ENCODE data around the gene SALL2.

SALL2 gene

DNA sequence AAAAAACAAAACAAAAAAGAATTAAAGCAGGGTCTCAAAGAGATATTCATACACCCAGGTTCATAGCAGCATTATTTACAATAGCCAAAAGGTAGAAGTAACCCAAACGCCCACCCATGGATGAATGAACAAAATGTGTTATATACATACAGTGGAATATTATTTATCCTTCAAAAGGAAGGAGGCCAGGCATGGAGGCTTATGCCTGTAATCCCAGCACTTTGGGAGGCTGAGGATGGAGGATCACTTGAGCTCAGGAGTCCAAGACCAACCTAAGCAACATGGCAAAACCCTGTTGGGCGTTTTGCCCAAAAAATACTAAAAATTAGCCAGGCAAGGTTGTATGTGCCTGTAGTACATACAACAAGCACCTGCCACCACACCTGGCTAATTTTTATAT is 19.6 kb downstream of the SALL2 start:
- Histone ChIP-seq H3K4me3 (ENCODE audit: low read length) (no peak overlapping the region), H3K27me3 (replicated peaks; ENCODE audit: control insufficient read depth, insufficient read depth, low read length) (no peaks in the 10 kb centered on the region), H3K9me3 (ENCODE audit: control insufficient read depth, low read length) (no peaks in the 10 kb centered on the region), H3K36me3 (ENCODE audit: control insufficient read depth, insufficient read depth, low read length, severe bottlenecking) (peaks cover 20% of the 10 kb centered on the region), H3K9ac (ENCODE audit: low read length) (no peak overlapping the region), H3K4me1 (ENCODE audit: control insufficient read depth, insufficient read depth, low read length) (peaks cover 14% of the 10 kb centered on the region)
- DNase-seq (ENCODE audit: low read depth): no peak

DNA sequence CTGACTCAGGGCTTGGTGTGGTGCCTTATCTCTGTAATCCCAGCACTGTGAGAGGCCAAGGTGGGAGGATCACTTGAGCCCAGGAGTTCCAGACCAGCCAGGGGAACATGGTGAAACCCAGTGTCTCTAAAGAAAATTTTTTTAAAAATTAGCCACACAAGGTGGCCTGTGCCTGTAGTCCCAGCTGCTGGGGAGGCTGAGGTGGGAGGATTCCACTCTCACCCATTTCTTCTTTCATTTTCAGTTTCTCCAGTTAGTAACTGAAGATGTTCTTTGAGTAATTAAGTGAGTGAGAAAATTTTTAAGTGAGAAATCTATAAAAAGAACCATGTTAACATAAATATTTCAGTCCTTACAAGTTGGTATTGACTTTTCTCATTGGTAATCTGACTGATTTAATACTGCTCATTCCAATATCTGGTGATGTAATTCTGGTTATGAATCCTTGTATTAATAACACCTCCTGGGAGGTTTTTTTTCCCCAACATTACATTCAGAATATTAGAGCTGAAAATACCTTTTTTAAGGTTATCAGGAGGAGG is 21.1 kb downstream of the SALL2 start:
- Histone ChIP-seq H3K27me3 (replicated peaks; ENCODE audit: control insufficient read depth, insufficient read depth, low read length) (no peaks in the 10 kb centered on the region), H3K36me3 (ENCODE audit: control insufficient read depth, insufficient read depth, low read length, severe bottlenecking) (peaks cover 35% of the 10 kb centered on the region), H3K4me1 (ENCODE audit: control insufficient read depth, insufficient read depth, low read length) (peaks cover 10% of the 10 kb centered on the region), H3K9ac (ENCODE audit: low read length) (no peak overlapping the region), H3K4me3 (ENCODE audit: low read length) (no peak overlapping the region), H3K9me3 (ENCODE audit: control insufficient read depth, low read length) (no peaks in the 10 kb centered on the region)
- no peak for DNase-seq (ENCODE audit: low read depth)

DNA sequence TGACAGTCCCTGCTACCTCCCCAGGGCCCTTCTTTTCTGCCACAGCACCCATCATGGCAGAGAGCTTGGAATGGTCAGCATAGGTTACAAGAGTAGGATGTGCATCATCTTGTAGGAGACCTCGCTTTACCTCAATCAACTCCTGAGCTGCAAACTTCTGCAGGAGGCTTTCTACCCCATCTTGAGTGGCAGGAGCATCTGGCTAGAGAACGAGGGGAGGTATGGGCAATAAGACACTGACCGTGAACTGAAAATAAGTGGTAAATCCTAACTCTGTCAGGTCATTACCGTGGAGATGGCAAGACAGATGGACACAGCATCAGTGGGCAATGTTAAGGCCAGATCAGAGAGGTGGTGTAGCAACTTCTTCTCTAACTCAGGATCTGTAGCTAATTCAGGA is 22.8 kb downstream of the SALL2 start:
- peaks cover 7% of the 10 kb centered on the region for H3K4me1 ChIP-seq (ENCODE audit: control insufficient read depth, insufficient read depth, low read length)
- no peak for DNase-seq (ENCODE audit: low read depth)
- H3K9me3 ChIP-seq (ENCODE audit: control insufficient read depth, low read length): no peaks in the 10 kb centered on the region
- H3K9ac ChIP-seq (ENCODE audit: low read length): no peak overlapping the region
- no peaks in the 10 kb centered on the region for H3K27me3 ChIP-seq (replicated peaks; ENCODE audit: control insufficient read depth, insufficient read depth, low read length)
- peaks cover 52% of the 10 kb centered on the region for H3K36me3 ChIP-seq (ENCODE audit: control insufficient read depth, insufficient read depth, low read length, severe bottlenecking)
- H3K4me3 ChIP-seq (ENCODE audit: low read length): no peak overlapping the region

DNA sequence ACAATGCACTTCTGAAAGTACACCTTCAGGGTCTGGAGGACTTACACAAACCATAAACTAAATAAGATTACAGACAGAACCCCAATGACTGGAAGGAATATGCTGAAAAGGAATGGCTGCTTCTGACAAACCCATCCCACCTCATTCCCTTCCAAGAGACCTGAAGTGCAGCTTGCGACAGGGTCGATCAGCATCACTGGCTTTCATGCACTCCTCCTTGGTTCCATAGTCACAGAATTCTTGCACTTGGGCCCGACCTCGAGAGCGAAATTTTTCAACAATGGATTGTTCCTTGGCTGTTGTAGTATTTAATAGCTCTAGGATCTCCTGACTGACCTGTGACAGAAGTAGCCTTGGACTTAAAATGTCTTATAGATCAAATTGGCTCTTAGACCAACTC is 24.6 kb downstream of the SALL2 start:
- Histone ChIP-seq H3K36me3 (ENCODE audit: control insufficient read depth, insufficient read depth, low read length, severe bottlenecking) (peaks cover 69% of the 10 kb centered on the region), H3K4me1 (ENCODE audit: control insufficient read depth, insufficient read depth, low read length) (peaks cover 16% of the 10 kb centered on the region), H3K9me3 (ENCODE audit: control insufficient read depth, low read length) (no peaks in the 10 kb centered on the region), H3K27me3 (replicated peaks; ENCODE audit: control insufficient read depth, insufficient read depth, low read length) (no peaks in the 10 kb centered on the region), H3K4me3 (ENCODE audit: low read length) (no peak overlapping the region), H3K9ac (ENCODE audit: low read length) (no peak overlapping the region)
- no peak for DNase-seq (ENCODE audit: low read depth)

DNA sequence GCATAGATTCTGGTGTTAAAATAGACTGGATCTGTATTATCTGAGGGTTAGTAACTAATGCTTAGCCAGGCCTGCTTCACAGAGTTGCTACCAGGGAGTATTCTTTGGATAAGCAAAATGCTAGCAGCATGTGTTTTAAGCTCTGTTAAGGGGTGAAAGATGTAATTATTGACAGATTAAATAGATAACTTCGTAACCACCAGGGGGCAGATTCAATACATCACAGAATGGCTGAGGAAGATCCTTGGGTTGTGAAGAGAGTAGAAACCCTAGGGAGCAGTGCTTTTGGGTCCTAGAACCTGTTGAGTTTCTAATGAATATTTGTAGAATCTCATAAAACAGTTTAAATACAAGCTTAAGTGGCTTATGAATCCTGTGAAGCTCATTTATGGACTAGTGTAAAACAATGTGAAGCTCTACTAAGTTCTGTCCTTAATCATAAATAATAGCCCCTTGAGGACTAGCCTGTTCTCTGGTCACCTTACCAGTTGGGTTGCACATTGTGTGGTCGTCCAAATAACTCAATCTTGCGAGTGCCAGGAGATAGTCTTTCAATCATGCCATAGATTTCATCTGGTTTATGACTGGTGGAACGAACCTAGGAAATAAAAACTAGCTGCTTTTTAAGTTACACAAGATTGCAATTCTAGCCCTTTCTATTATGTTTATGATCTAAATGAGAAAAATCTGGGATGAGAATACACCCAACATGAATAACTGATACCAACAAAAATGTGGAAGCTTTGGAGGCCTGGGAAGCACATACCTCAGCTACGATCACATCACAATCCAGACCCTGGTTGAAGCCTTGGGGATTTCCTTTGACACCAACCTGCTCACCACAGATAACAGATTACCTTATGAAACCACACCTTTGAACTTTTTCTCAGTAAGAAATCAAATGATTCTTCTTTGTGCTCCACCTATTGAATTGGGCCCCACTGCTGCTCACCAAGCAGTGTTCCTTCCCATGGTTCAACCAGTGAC is 27.3 kb downstream of the SALL2 start:
- H3K9ac ChIP-seq (ENCODE audit: low read length): no peak overlapping the region
- H3K9me3 ChIP-seq (ENCODE audit: control insufficient read depth, low read length): no peaks in the 10 kb centered on the region
- peak; percentile 73 for DNase-seq (ENCODE audit: low read depth)
- no peak overlapping the region for H3K4me3 ChIP-seq (ENCODE audit: low read length)
- peaks cover 30% of the 10 kb centered on the region for H3K4me1 ChIP-seq (ENCODE audit: control insufficient read depth, insufficient read depth, low read length)
- H3K36me3 ChIP-seq (ENCODE audit: control insufficient read depth, insufficient read depth, low read length, severe bottlenecking): peaks cover 87% of the 10 kb centered on the region
- H3K27me3 ChIP-seq (replicated peaks; ENCODE audit: control insufficient read depth, insufficient read depth, low read length): no peaks in the 10 kb centered on the region

DNA sequence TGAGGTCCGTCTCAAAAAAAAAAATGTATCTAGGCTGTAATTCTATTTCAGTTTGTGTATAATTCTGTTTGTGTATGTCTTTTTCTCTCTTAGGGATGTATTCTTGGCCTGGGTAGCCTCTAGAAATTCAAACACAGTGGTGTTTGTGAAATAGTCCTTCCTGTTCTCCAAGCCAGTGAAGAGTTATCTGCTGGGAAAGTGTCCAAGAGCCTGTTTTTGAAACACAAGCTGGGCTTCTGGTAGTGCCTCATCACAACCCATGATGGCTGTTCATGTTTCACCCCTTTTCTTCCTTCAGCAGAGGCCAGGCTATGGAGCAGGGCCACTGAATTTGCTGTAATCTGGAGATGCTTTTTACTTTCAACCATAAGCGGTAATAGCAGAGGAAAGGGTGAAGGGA is 29.7 kb downstream of the SALL2 start:
- Histone ChIP-seq H3K27me3 (replicated peaks; ENCODE audit: control insufficient read depth, insufficient read depth, low read length) (no peaks in the 10 kb centered on the region), H3K36me3 (ENCODE audit: control insufficient read depth, insufficient read depth, low read length, severe bottlenecking) (peaks cover 88% of the 10 kb centered on the region), H3K4me1 (ENCODE audit: control insufficient read depth, insufficient read depth, low read length) (peaks cover 30% of the 10 kb centered on the region), H3K9me3 (ENCODE audit: control insufficient read depth, low read length) (no peaks in the 10 kb centered on the region), H3K9ac (ENCODE audit: low read length) (no peak overlapping the region), H3K4me3 (ENCODE audit: low read length) (no peak overlapping the region)
- DNase-seq (ENCODE audit: low read depth): peak; percentile 50

DNA sequence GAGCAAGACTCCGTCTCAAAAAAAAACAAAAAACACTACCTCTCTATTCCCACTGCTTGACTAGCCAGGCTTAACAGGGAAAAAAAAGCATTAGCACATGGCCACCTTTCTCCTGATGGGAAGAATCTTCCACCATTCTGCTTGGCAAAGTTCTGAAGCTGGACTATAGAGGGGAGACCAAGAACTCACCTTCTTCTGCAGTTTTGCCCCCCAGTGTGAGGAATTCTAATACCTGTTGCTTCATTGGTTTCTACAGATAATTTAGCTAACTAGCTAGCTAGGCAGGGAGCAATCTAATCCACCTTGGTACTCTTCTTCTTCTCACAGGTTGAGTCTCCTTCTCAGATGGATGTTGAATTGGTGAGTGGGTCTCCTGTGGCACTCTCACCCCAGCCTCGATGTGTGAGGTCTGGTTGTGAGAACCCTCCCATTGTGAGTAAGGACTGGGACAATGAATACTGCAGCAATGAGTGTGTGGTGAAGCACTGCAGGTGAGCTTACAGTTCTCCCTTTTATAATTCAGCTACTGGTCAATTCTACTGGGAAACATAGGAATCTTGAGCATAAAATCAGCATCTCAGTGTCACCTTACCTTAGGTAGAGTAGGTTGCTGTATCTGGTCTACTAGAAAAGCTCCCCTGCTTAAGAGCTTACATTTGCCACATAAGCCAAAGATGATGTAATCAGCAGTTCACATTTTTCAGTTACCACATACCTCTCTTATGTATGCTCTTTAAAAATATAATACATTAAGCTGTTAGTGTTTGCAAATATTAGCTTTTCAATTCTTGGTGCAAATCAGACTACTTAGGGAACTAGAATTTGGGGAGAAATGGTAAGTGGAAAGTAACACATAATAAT is 31.0 kb downstream of the SALL2 start:
- H3K36me3 ChIP-seq (ENCODE audit: control insufficient read depth, insufficient read depth, low read length, severe bottlenecking): peaks cover 88% of the 10 kb centered on the region
- H3K4me1 ChIP-seq (ENCODE audit: control insufficient read depth, insufficient read depth, low read length): peaks cover 30% of the 10 kb centered on the region
- DNase-seq (ENCODE audit: low read depth): peak; percentile 53
- H3K9ac ChIP-seq (ENCODE audit: low read length): no peak overlapping the region
- no peak overlapping the region for H3K4me3 ChIP-seq (ENCODE audit: low read length)
- no peaks in the 10 kb centered on the region for H3K9me3 ChIP-seq (ENCODE audit: control insufficient read depth, low read length)
- H3K27me3 ChIP-seq (replicated peaks; ENCODE audit: control insufficient read depth, insufficient read depth, low read length): no peaks in the 10 kb centered on the region

DNA sequence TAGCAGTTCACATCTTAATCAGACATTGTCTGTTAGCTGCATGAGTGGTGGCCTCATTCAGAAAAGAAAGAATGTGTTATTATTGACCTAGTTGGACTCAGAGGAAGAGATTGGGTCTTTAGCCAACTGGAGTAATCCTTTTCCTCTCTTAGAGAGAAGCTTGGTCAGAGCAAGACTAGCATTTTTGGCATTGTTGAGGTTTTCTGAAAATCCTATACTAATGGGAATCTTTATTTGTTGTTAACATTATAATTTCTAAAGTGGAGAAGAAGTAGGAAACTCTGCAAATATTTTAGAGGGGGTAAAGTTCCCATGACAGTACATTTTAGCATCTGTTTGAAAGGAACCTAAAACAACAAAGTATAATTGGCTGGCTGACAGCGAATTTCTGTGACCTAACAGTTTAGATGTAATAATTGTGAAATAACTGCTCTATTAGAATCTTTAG is 39.5 kb downstream of the SALL2 start:
- no peak overlapping the region for H3K9ac ChIP-seq (ENCODE audit: low read length)
- H3K4me3 ChIP-seq (ENCODE audit: low read length): peak overlapping the region; percentile 15
- DNase-seq (ENCODE audit: low read depth): peak; percentile 83
- H3K9me3 ChIP-seq (ENCODE audit: control insufficient read depth, low read length): no peaks in the 10 kb centered on the region
- H3K36me3 ChIP-seq (ENCODE audit: control insufficient read depth, insufficient read depth, low read length, severe bottlenecking): peaks cover 48% of the 10 kb centered on the region
- H3K27me3 ChIP-seq (replicated peaks; ENCODE audit: control insufficient read depth, insufficient read depth, low read length): no peaks in the 10 kb centered on the region
- peaks cover 19% of the 10 kb centered on the region for H3K4me1 ChIP-seq (ENCODE audit: control insufficient read depth, insufficient read depth, low read length)

DNA sequence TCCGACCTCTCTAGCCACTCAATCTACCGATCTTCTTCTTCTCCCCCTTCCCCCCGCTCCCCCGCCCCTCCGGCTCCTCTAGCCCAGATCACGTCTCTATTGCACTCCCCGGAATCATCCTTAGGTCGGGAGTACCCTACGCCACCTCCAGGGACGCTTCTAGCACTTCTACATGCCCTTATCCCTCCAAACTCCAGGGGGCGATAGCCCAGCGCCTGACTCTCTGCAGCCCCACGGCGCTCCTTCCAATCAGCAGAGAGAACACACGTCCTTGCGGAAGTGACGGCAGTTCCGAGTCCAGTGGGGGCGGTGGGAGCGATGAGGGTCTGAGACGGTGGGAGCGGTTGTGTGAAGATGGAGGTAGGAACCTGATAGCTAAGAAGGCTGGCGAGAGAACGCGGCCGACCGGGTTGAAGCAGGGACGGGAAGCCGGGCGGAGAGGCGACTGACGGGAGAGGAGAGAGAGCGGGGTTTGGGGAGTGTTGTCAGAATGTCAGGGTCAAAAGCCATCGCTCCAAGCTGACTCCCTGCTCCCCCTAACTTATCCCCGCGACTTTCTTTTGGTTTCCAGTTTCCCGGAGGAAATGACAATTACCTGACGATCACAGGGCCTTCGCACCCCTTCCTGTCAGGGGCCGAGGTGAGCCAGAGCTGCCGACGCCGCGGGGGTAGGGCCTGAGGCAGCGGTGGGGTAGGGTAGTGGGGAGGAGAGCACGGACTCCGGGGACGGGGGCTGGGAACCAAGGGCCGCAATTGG is 49.0 kb downstream of the SALL2 start, which contains the start of the genes RAB2B and TOX4:
RAB2B (minus strand) TSS at position 35 of the 757 bp plus-strand sequence. CDS start 87 bp downstream, outside the sequence.
TOX4 (plus strand) TSS at position 271 of the 757 bp plus-strand sequence; CDS start at position 355, 84 bp downstream.
- H3K36me3 ChIP-seq (ENCODE audit: control insufficient read depth, insufficient read depth, low read length, severe bottlenecking): peaks cover 35% of the 10 kb centered on the region
- peak within 1 kb of the TSS; percentile 90 for H3K9ac ChIP-seq (ENCODE audit: low read length)
- no peaks in the 10 kb centered on the region for H3K27me3 ChIP-seq (replicated peaks; ENCODE audit: control insufficient read depth, insufficient read depth, low read length)
- H3K4me1 ChIP-seq (ENCODE audit: control insufficient read depth, insufficient read depth, low read length): peaks cover 19% of the 10 kb centered on the region
- peak; percentile 99 for DNase-seq (ENCODE audit: low read depth)
- peak within 1 kb of the TSS; percentile 92 for H3K4me3 ChIP-seq (ENCODE audit: low read length)
- no peaks in the 10 kb centered on the region for H3K9me3 ChIP-seq (ENCODE audit: control insufficient read depth, low read length)

DNA sequence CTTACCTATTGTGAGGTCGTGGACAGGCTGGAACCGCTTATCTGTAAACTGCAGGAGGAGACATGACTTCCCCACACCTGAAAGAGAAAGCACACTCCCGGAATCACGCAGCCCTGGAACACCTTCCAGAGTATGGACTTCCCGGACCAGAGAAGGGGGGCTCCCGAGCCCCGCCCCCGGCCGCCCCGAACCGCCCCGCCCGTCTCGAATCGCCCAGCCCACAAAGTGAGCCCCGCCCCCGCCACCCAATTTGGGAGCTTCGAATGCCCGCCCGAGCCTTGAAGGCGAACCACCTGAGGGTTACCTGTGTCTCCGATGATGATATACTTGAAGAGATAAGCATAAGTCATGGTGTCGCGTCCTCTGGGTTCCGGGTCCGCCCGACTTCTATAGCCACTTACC is 49.6 kb downstream of the SALL2 start:
- H3K9me3 ChIP-seq (ENCODE audit: control insufficient read depth, low read length): no peaks in the 10 kb centered on the region
- H3K9ac ChIP-seq (ENCODE audit: low read length): peak overlapping the region; percentile 88
- peaks cover 29% of the 10 kb centered on the region for H3K36me3 ChIP-seq (ENCODE audit: control insufficient read depth, insufficient read depth, low read length, severe bottlenecking)
- H3K27me3 ChIP-seq (replicated peaks; ENCODE audit: control insufficient read depth, insufficient read depth, low read length): no peaks in the 10 kb centered on the region
- peak; percentile 89 for DNase-seq (ENCODE audit: low read depth)
- peaks cover 19% of the 10 kb centered on the region for H3K4me1 ChIP-seq (ENCODE audit: control insufficient read depth, insufficient read depth, low read length)
- H3K4me3 ChIP-seq (ENCODE audit: low read length): peak overlapping the region; percentile 92
